Cerebellar cortex (tissue), 1 donor: ENCODE data around the gene DNAAF1.
"Not testable (repeated sequence)": the region's sequence is repeated elsewhere in the genome, so short reads cannot be mapped to it uniquely, and the experiment has no call there.

Experiments used
- DNase-seq: peaks from one replicate; pipeline ENCODE4 v3.0.0-alpha.2; 2015; ENCODE audit warnings: low spot score

The DNAAF1 gene

GRCh38 chr16:84144859-84145639 is at the start of gene DNAAF1, which contains the start of gene HSDL1:
Gene DNAAF1, plus strand, starts transcription at chr16:84145308. Its CDS starts 133 bp downstream, at chr16:84145441.
Gene HSDL1, minus strand, starts transcription at chr16:84145177. Its CDS starts 13,856 bp downstream, at chr16:84131321.
- DNase-seq, result peak; percentile 84

- peak; percentile 41 for DNase-seq
Observed at GRCh38 chr16:84095466-84095865, 49.6 kb upstream of the DNAAF1 start.

- no peak for DNase-seq
Observed at GRCh38 chr16:84096447-84097005, 48.6 kb upstream of the DNAAF1 start.

GRCh38 chr16:84098939-84099338 is 46.2 kb upstream of the DNAAF1 start:
- DNase-seq, result no peak

GRCh38 chr16:84103678-84104077 is 41.4 kb upstream of the DNAAF1 start:
- DNase-seq, result no peak

- no peak for DNase-seq
Observed at GRCh38 chr16:84104231-84104630, 40.9 kb upstream of the DNAAF1 start.

GRCh38 chr16:84105301-84105815 is 39.8 kb upstream of the DNAAF1 start:
- no peak for DNase-seq

- no peak for DNase-seq
Observed at GRCh38 chr16:84105948-84106740, 39.0 kb upstream of the DNAAF1 start.

- no peak for DNase-seq
Observed at GRCh38 chr16:84107921-84108320, 37.2 kb upstream of the DNAAF1 start.

GRCh38 chr16:84109598-84110335 is 35.3 kb upstream of the DNAAF1 start:
- DNase-seq, result peak; percentile 69

- no peak for DNase-seq
Observed at GRCh38 chr16:84110527-84110926, 34.6 kb upstream of the DNAAF1 start.

- no peak for DNase-seq
Observed at GRCh38 chr16:84111525-84111924, 33.6 kb upstream of the DNAAF1 start.

- not testable (repeated sequence) for DNase-seq
Observed at GRCh38 chr16:84111949-84112348, 33.2 kb upstream of the DNAAF1 start.

- peak; percentile 55 for DNase-seq
Observed at GRCh38 chr16:84115919-84116719, 29.0 kb upstream of the DNAAF1 start.

GRCh38 chr16:84116720-84117493 is 28.2 kb upstream of the DNAAF1 start, which contains the start of gene MBTPS1:
Gene MBTPS1, minus strand, starts transcription at chr16:84116942. Its CDS starts 15,159 bp downstream, at chr16:84101783.
- peak; percentile 96 for DNase-seq

GRCh38 chr16:84117494-84117843 is 27.6 kb upstream of the DNAAF1 start:
- DNase-seq, result peak; percentile 60

GRCh38 chr16:84118315-84118714 is 26.8 kb upstream of the DNAAF1 start:
- DNase-seq, result not testable (repeated sequence)

- no peak for DNase-seq
Observed at GRCh38 chr16:84119368-84119767, 25.7 kb upstream of the DNAAF1 start.

- DNase-seq, result no peak
Observed at GRCh38 chr16:84120023-84120422, 25.1 kb upstream of the DNAAF1 start.

GRCh38 chr16:84121007-84121406 is 24.1 kb upstream of the DNAAF1 start:
- DNase-seq, result no peak
